Cardiac fibroblast (primary cell): Measurements from ENCODE around the gene XPC.

ENCODE experiments used
- DNase-seq, 2 donors: peaks; one replicate each; pipeline versions ENCODE4 v3.0.0 to v3.0.0-alpha.2; 2010; ENCODE audit warnings: low read depth in 2 of 2
- H3K4me3 ChIP-seq, 2 donors: replicated peaks in 1 of 2; 1 replicate in 1 of 2; 2 replicates in 1 of 2; pipeline ENCODE4 v1.5.1; 2011; ENCODE audit warnings: low read depth in 2 of 2, low read length in 2 of 2, mild to moderate bottlenecking in 2 of 2, moderate library complexity in 1 of 2
- TF ChIP-seq, protein P1 (sequence below): IDR thresholded peaks from one replicate; pipeline ENCODE4 v1.5.1; 2011; ENCODE audit warnings: low read depth, mild to moderate bottlenecking, low read length, inconsistent platforms

The XPC gene

DNA sequence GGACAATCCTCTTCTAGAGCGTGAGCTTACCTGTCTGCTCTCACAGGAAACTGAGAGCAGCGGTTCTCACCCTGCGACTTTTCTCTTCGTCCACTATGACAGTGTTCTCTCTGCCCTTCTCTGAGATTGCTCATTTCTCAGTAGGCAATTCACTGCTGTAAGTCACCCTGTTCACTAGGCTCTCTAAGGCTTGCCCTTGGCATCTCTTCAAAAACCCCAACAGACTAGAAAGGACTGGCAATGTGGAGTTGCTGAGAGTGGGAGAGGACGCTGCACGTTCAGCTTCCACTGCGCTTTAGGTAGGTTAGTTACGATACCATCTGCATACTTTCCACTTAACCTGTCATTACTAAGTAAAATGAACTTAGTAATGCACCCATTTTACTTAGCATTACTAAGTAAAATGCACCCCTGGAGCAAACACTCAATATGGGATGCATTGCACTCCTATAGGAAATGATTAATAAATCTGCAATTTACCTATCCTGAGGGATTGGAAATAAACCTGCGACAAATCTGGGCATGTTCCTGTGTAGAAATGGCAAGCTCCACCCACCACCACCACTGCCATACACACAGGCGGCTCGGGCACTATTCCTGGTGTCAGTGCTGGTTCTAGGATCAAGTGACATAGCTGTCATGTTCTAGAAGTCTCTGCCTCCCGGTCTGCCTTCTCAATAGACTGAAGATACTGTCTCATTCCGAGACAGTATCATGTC is 21.4 kb downstream of the XPC start:
- H3K4me3 ChIP-seq, result no peak overlapping the region
- no peak for DNase-seq
- TF ChIP-seq, protein P1, sequence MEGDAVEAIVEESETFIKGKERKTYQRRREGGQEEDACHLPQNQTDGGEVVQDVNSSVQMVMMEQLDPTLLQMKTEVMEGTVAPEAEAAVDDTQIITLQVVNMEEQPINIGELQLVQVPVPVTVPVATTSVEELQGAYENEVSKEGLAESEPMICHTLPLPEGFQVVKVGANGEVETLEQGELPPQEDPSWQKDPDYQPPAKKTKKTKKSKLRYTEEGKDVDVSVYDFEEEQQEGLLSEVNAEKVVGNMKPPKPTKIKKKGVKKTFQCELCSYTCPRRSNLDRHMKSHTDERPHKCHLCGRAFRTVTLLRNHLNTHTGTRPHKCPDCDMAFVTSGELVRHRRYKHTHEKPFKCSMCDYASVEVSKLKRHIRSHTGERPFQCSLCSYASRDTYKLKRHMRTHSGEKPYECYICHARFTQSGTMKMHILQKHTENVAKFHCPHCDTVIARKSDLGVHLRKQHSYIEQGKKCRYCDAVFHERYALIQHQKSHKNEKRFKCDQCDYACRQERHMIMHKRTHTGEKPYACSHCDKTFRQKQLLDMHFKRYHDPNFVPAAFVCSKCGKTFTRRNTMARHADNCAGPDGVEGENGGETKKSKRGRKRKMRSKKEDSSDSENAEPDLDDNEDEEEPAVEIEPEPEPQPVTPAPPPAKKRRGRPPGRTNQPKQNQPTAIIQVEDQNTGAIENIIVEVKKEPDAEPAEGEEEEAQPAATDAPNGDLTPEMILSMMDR, result no peak

DNA sequence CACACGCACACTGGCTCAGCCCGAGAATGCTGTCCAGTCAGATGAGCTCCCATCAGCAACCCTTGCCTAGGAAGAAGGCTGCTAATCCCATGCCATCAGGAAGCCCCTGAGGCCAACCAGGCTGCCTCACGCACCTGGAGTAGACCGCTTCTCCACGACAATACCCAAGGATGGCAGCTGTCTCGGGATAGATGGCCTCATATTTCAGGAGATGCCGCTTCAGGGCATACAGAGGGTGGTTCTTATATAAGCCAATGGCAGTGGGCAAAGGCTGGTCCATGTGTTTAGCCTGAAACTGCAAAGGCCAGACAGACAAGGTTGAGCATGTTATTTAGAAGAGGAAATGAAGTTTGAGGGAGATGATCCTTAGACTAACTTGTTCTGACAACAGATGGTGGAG is 22.2 kb downstream of the XPC start:
- DNase-seq, result no peak
- TF ChIP-seq, protein P1, result no peak

DNA sequence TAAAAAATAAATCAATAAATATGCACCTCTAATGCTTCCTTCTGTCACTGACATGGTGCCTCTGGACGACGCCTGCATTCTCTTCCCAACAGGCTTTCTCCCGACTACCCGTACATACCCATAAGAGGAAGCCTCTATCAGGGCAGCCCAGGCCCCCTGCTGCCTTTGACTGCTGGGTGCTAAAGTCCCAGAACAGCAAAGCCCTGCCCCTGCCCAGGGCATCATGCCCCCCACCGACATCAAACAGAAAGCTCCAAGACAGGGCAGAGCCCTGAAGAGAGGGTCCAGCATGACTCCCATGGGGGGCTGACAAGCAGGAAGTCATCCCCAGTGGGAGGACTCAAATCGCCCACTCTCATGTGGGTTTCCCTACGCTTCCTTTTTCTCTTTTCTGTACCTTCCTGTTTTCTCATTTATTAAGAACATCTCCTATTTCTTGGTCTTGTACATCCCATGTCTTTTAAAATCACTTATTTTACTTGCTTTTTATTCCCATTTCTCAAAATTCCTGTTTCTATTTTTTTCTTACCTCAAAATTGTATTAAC is 23.4 kb downstream of the XPC start:
- TF ChIP-seq, protein P1, result no peak
- no peak overlapping the region for H3K4me3 ChIP-seq
- DNase-seq, result no peak

More for the DNA sequence above, 22.2 kb downstream of the XPC start:
- H3K4me3 ChIP-seq, result no peak overlapping the region

DNA sequence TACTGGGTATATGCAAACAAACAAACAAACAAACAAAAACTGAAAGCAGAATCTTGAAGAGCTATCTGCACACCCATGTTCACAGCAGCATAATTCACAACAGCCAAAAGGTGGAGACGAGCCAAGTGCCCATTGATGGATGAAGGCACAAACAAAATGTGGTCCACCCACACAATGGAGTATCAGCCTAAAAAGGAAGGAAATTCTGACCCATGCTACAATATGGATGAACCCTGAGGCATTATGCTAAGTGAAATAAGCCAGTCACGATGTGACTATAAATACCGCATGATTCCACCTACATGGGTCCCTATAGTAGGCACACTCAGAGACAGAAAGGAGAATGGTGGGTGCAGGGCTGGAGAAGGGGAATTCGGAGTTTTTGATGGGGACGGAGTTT is 24.1 kb downstream of the XPC start:
- TF ChIP-seq, protein P1, result no peak
- DNase-seq, result no peak
- H3K4me3 ChIP-seq, result no peak overlapping the region

DNA sequence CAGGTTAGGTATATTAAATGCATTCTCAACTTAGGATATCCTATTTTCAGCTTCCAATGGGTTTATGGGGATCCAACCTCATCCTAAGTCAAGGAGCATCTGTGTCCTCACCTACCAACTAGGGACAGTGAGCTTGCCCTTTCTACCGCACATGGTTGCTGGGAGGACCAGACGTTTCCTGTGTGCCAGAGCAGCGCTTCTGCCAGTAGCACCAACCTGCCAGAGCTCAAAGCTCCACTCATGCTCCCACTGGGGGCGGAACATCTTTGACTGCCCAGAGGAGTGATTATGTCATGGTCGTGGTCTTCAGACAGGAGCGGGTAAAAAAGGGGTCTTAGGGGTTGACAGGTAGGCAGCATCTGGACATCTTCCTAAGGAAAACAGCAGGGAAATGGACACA is 24.7 kb downstream of the XPC start:
- TF ChIP-seq, protein P1, result no peak
- DNase-seq, result no peak
- H3K4me3 ChIP-seq, result no peak overlapping the region

DNA sequence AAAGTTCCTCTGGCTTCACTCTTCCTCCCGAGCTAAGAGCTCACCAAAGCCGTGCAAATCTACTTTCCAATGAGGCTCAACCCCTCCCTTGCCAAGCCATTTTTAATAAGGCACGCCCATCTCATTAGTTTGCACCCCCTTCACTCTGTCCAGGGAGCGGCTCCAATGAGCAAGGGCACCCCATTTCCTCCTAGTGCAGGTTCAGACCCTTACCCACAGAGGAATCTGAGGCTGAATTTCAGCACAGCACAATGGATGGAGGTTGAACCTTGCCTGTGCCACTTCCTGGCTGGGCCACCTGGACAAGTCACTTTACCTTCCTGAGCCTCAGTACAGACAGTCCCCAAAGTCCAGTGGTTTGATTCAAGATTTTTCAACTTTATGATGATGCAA is 25.4 kb downstream of the XPC start:
- no peak for DNase-seq
- H3K4me3 ChIP-seq, result no peak overlapping the region
- TF ChIP-seq, protein P1, result no peak
